ENCODE measurements around the gene UST. TPM values are rescaled to one million over a fixed set of nuclear protein-coding genes. Genes with fewer than 3 reads are reported as not detected.

UST gene
- total RNA-seq, 1 donor from 2014 or later: 33.3 TPM

- Mint-ChIP-seq H3K4me1 (peaks cover 13% of the 10 kb centered on the region), H3K27ac (no peak overlapping the region), H3K9me3 (no peaks in the 10 kb centered on the region), H3K36me3 (peaks cover 13% of the 10 kb centered on the region), H3K4me3 (no peak overlapping the region), H3K27me3 (ENCODE audit: insufficient read depth, low read depth) (peaks cover 2% of the 10 kb centered on the region)
- no peak for DNase-seq (ENCODE audit: low spot score)
- Histone ChIP-seq H3K9ac (no peak overlapping the region), H3K27ac (no peak overlapping the region), H3K4me1 (peaks cover 20% of the 10 kb centered on the region), H3K36me3 (peaks cover 4% of the 10 kb centered on the region), H3K79me2 (ENCODE audit: low read depth) (no peaks in the 10 kb centered on the region), H3K9me3 (ENCODE audit: low read depth) (no peaks in the 10 kb centered on the region), H3K27me3 (no peaks in the 10 kb centered on the region), H2AFZ (replicated peaks) (no peak overlapping the region), H3K4me2 (peak overlapping the region; percentile 9), H4K20me1 (ENCODE audit: low read depth) (no peaks in the 10 kb centered on the region), H3K4me3 (no peak overlapping the region), H3F3A (ENCODE audit: low read depth) (peaks cover 5% of the 10 kb centered on the region)
- no peak for TF ChIP-seq EZH2phosphoT487 (IDR thresholded peaks at IDR 0.05)
- TF ChIP-seq, protein P1, sequence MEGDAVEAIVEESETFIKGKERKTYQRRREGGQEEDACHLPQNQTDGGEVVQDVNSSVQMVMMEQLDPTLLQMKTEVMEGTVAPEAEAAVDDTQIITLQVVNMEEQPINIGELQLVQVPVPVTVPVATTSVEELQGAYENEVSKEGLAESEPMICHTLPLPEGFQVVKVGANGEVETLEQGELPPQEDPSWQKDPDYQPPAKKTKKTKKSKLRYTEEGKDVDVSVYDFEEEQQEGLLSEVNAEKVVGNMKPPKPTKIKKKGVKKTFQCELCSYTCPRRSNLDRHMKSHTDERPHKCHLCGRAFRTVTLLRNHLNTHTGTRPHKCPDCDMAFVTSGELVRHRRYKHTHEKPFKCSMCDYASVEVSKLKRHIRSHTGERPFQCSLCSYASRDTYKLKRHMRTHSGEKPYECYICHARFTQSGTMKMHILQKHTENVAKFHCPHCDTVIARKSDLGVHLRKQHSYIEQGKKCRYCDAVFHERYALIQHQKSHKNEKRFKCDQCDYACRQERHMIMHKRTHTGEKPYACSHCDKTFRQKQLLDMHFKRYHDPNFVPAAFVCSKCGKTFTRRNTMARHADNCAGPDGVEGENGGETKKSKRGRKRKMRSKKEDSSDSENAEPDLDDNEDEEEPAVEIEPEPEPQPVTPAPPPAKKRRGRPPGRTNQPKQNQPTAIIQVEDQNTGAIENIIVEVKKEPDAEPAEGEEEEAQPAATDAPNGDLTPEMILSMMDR (IDR thresholded peaks at IDR 0.05): no peak
- TF ChIP-seq EZH2 (IDR thresholded peaks at IDR 0.05): no peak
Observed at GRCh38 chr6:148980234-148980633, 233.4 kb downstream of the UST start.

DNA sequence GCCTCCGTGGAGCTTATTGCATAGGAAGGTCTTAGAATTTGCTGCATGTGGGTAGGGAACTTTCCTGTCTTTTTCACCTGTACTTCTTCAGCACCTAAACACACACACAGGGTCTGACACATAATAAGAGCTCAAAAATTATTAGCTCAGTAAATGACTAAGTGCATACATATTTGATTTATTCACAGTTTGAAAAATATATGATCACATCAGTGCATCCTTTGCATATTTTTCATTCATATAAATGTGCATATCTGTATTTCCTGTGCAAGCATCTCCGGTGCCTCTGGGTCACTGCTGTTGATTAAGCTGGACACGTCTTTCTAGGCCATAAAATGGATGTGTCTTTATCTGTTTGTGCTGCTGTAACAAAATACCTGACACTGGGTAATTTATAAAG, 234.7 kb downstream of the UST start:
- no peaks in the 10 kb centered on the region for H4K20me1 ChIP-seq (ENCODE audit: low read depth)
- H3K79me2 ChIP-seq (ENCODE audit: low read depth): no peaks in the 10 kb centered on the region
- no peaks in the 10 kb centered on the region for H3K9me3 ChIP-seq (ENCODE audit: low read depth)
- no peak overlapping the region for H3K9ac ChIP-seq
- TF ChIP-seq EZH2phosphoT487 (IDR thresholded peaks at IDR 0.05): no peak
- TF ChIP-seq EZH2 (IDR thresholded peaks at IDR 0.05): no peak
- TF ChIP-seq, protein P1 (IDR thresholded peaks at IDR 0.05): no peak
- Mint-ChIP-seq H3K4me3 (no peak overlapping the region), H3K36me3 (peaks cover 18% of the 10 kb centered on the region), H3K27me3 (ENCODE audit: insufficient read depth, low read depth) (peaks cover 2% of the 10 kb centered on the region), H3K27ac (no peak overlapping the region), H3K9me3 (no peaks in the 10 kb centered on the region), H3K4me1 (peaks cover 13% of the 10 kb centered on the region)
- H3K4me3 ChIP-seq: no peak overlapping the region
- H3K4me2 ChIP-seq: no peak overlapping the region
- peaks cover 4% of the 10 kb centered on the region for H3K36me3 ChIP-seq
- H3K27ac ChIP-seq: no peak overlapping the region
- peaks cover 20% of the 10 kb centered on the region for H3K4me1 ChIP-seq
- H2AFZ ChIP-seq (replicated peaks): no peak overlapping the region
- DNase-seq (ENCODE audit: low spot score): no peak
- H3F3A ChIP-seq (ENCODE audit: low read depth): peaks cover 5% of the 10 kb centered on the region
- H3K27me3 ChIP-seq: no peaks in the 10 kb centered on the region

DNA sequence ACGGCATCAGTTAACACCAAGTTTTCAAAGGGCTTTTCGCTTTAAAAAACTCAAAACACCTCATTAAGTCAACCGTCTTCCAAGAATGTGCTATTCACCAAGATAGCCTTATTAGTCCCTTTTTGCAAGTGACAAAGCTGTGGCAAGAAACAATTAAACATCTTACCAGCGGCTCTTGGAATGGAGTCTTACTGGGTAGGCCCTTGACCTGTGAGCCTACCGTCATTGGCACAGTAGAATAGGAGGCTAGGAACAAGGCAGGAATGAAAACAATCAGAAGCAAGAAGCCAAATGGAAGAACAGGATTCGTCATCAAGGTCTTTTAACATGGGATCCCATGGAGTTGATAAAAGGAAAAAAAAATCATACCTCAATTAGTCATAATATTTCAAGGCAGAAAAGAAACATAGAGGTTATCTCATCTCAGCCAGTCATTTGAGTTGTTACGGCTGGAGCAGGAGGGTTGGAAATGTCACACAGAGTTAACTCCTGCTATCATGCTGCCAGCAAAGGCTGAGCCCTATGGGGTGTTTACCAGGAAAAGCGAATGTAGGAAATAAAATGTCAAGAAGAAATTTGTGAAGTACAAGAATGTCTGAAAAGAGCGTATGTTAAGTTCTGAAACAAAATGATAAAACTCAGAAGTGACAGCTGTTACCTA, 236.4 kb downstream of the UST start:
- no peak for TF ChIP-seq EZH2phosphoT487 (IDR thresholded peaks at IDR 0.05)
- no peak for TF ChIP-seq EZH2 (IDR thresholded peaks at IDR 0.05)
- TF ChIP-seq, protein P1 (IDR thresholded peaks at IDR 0.05): no peak

More for the DNA sequence above, 236.4 kb downstream of the UST start:
- Histone ChIP-seq H3K4me3 (no peak overlapping the region), H3F3A (ENCODE audit: low read depth) (peaks cover 5% of the 10 kb centered on the region), H3K27me3 (no peaks in the 10 kb centered on the region), H3K9me3 (ENCODE audit: low read depth) (no peaks in the 10 kb centered on the region), H3K4me1 (peaks cover 20% of the 10 kb centered on the region), H3K27ac (no peak overlapping the region), H3K9ac (no peak overlapping the region), H2AFZ (replicated peaks) (no peak overlapping the region), H3K36me3 (no peaks in the 10 kb centered on the region), H3K4me2 (no peak overlapping the region), H3K79me2 (ENCODE audit: low read depth) (no peaks in the 10 kb centered on the region), H4K20me1 (ENCODE audit: low read depth) (no peaks in the 10 kb centered on the region)
- peaks cover 27% of the 10 kb centered on the region for H3K36me3 Mint-ChIP-seq
- no peaks in the 10 kb centered on the region for H3K9me3 Mint-ChIP-seq
- H3K27ac Mint-ChIP-seq: no peak overlapping the region
- no peak for DNase-seq (ENCODE audit: low spot score)
- no peak overlapping the region for H3K4me3 Mint-ChIP-seq
- H3K4me1 Mint-ChIP-seq: peaks cover 16% of the 10 kb centered on the region
- H3K27me3 Mint-ChIP-seq (ENCODE audit: insufficient read depth, low read depth): peaks cover 2% of the 10 kb centered on the region
